Muscle layer of duodenum (tissue), 2 donors: ENCODE results near the gene ACAD8.
"Not testable (repeated sequence)": the region's sequence is repeated elsewhere in the genome, so short reads cannot be mapped to it uniquely, and the experiment has no call there.

Experiments
- H3K27ac ChIP-seq: one replicate; pipeline ENCODE4 v1.7.0; 2013; ENCODE audit warnings: mild to moderate bottlenecking, low read length
- H3K27me3 ChIP-seq: one replicate; pipeline ENCODE4 v1.7.0; 2013; ENCODE audit warnings: low read depth, mild to moderate bottlenecking, control low read depth, low read length
- H3K36me3 ChIP-seq, 2 donors: one replicate each; pipeline ENCODE4 v1.7.0; 2013; ENCODE audit warnings: low read length in 2 of 2, control low read depth in 1 of 2, mild to moderate bottlenecking in 1 of 2; ENCODE audit not compliant: insufficient read depth in 2 of 2, control insufficient read depth in 1 of 2
- H3K4me1 ChIP-seq, 2 donors: one replicate each; pipeline ENCODE4 v1.7.0; 2013; ENCODE audit warnings: low read length in 2 of 2, mild to moderate bottlenecking in 2 of 2, control low read depth in 1 of 2, moderate library complexity in 1 of 2; ENCODE audit not compliant: insufficient read depth in 2 of 2, control insufficient read depth in 1 of 2
- H3K4me3 ChIP-seq, 2 donors: one replicate each; pipeline ENCODE4 v1.7.0; 2013; ENCODE audit warnings: low read length in 2 of 2, low read depth in 1 of 2, mild to moderate bottlenecking in 1 of 2
- H3K9me3 ChIP-seq, 2 donors: one replicate each; pipeline ENCODE4 v1.7.0; 2013; ENCODE audit warnings: low read length in 2 of 2, control low read depth in 1 of 2, mild to moderate bottlenecking in 1 of 2; ENCODE audit not compliant: control insufficient read depth in 1 of 2
- donor health status: healthy.

The ACAD8 gene

GRCh38 chr11:134243913-134244312 is 9.5 kb upstream of the ACAD8 start:
- Histone ChIP-seq H3K27me3 (no peaks in the 10 kb centered on the region), H3K4me1 (no peaks in the 10 kb centered on the region), H3K4me3 (no peak overlapping the region), H3K9me3 (no peaks in the 10 kb centered on the region), H3K27ac (no peak overlapping the region), H3K36me3 (peaks cover 66 to 93% of the 10 kb centered on the region in 2 donors)

GRCh38 chr11:134244593-134244992 is 8.8 kb upstream of the ACAD8 start:
- Histone ChIP-seq H3K4me1 (no peaks in the 10 kb centered on the region), H3K4me3 (no peak overlapping the region), H3K36me3 (peaks cover 66 to 93% of the 10 kb centered on the region in 2 donors), H3K27ac (no peak overlapping the region), H3K9me3 (no peaks in the 10 kb centered on the region), H3K27me3 (no peaks in the 10 kb centered on the region)

GRCh38 chr11:134245434-134245833 is 7.9 kb upstream of the ACAD8 start:
- Histone ChIP-seq H3K27ac (no peak overlapping the region), H3K9me3 (no peaks in the 10 kb centered on the region), H3K4me3 (no peak overlapping the region), H3K27me3 (no peaks in the 10 kb centered on the region), H3K36me3 (peaks cover 67 to 93% of the 10 kb centered on the region in 2 donors), H3K4me1 (no peaks in the 10 kb centered on the region)

- Histone ChIP-seq H3K27me3 (no peaks in the 10 kb centered on the region), H3K27ac (no peak overlapping the region), H3K9me3 (no peaks in the 10 kb centered on the region), H3K4me1 (peaks cover 0 to 1% of the 10 kb centered on the region in 2 donors), H3K36me3 (peaks cover 67 to 96% of the 10 kb centered on the region in 2 donors), H3K4me3 (no peak overlapping the region)
Observed at GRCh38 chr11:134246100-134246499, 7.3 kb upstream of the ACAD8 start.

- H3K4me1 ChIP-seq, result peaks cover 0 to 7% of the 10 kb centered on the region in 2 donors
- H3K9me3 ChIP-seq, result no peaks in the 10 kb centered on the region
- H3K4me3 ChIP-seq, result no peak overlapping the region
- peaks cover 63 to 92% of the 10 kb centered on the region in 2 donors for H3K36me3 ChIP-seq
- H3K27me3 ChIP-seq, result no peaks in the 10 kb centered on the region
- no peak overlapping the region for H3K27ac ChIP-seq
Observed at GRCh38 chr11:134246678-134247077, 6.7 kb upstream of the ACAD8 start.

- H3K9me3 ChIP-seq, result no peaks in the 10 kb centered on the region
- peaks cover 42 to 70% of the 10 kb centered on the region in 2 donors for H3K36me3 ChIP-seq
- H3K4me1 ChIP-seq, result peaks cover 6 to 16% of the 10 kb centered on the region in 2 donors
- H3K4me3 ChIP-seq, result no peak overlapping the region
- H3K27ac ChIP-seq, result no peak overlapping the region
- H3K27me3 ChIP-seq, result no peaks in the 10 kb centered on the region
Observed at GRCh38 chr11:134248910-134249480, 4.4 kb upstream of the ACAD8 start.

GRCh38 chr11:134250246-134250645 is 3.1 kb upstream of the ACAD8 start:
- Histone ChIP-seq H3K36me3 (peaks cover 30 to 58% of the 10 kb centered on the region in 2 donors), H3K4me3 (no peak overlapping the region), H3K9me3 (no peaks in the 10 kb centered on the region), H3K27ac (no peak overlapping the region), H3K27me3 (no peaks in the 10 kb centered on the region), H3K4me1 (peaks cover 6 to 23% of the 10 kb centered on the region in 2 donors)

GRCh38 chr11:134250675-134251074 is 2.7 kb upstream of the ACAD8 start:
- Histone ChIP-seq H3K27me3 (no peaks in the 10 kb centered on the region), H3K36me3 (peaks cover 28 to 53% of the 10 kb centered on the region in 2 donors), H3K4me1 (peaks cover 6 to 23% of the 10 kb centered on the region in 2 donors), H3K27ac (no peak overlapping the region), H3K4me3 (no peak overlapping the region), H3K9me3 (no peaks in the 10 kb centered on the region)

GRCh38 chr11:134252346-134253187 is 801 bp upstream of the ACAD8 start:
- Histone ChIP-seq H3K27ac (peak overlapping the region; percentile 78), H3K36me3 (peaks cover 18 to 43% of the 10 kb centered on the region in 2 donors), H3K27me3 (no peaks in the 10 kb centered on the region), H3K4me1 (peaks cover 6 to 23% of the 10 kb centered on the region in 2 donors), H3K4me3 (peak overlapping the region; percentile 95 to 100), H3K9me3 (no peaks in the 10 kb centered on the region)

- peaks cover 6 to 23% of the 10 kb centered on the region in 2 donors for H3K4me1 ChIP-seq
- peaks cover 20 to 36% of the 10 kb centered on the region in 2 donors for H3K36me3 ChIP-seq
- no peaks in the 10 kb centered on the region for H3K27me3 ChIP-seq
- peak overlapping the region; percentile 95 to 100 for H3K4me3 ChIP-seq
- H3K27ac ChIP-seq, result no peak overlapping the region
- H3K9me3 ChIP-seq, result no peaks in the 10 kb centered on the region
Observed at GRCh38 chr11:134254433-134255183, 1.2 kb downstream of the ACAD8 start.

GRCh38 chr11:134255184-134255561 is 1.8 kb downstream of the ACAD8 start:
- H3K27me3 ChIP-seq, H3K4me3 ChIP-seq, H3K27ac ChIP-seq, H3K9me3 ChIP-seq: not testable (repeated sequence)
- H3K36me3 ChIP-seq, result peaks cover 20 to 36% of the 10 kb centered on the region in 2 donors
- H3K4me1 ChIP-seq, result peaks cover 6 to 23% of the 10 kb centered on the region in 2 donors
